Measurements from ENCODE around the gene OR13C8. TPM values are rescaled to one million over a fixed set of nuclear protein-coding genes. Genes with fewer than 3 reads are reported as not detected.
"Not testable (repeated sequence)": the region's sequence is repeated elsewhere in the genome, so short reads cannot be mapped to it uniquely, and the experiment has no call there.

OR13C8 gene
- total RNA-seq, 2 donors from 2014 or later = not detected

GRCh38 chr9:104586496-104587180 is 17.7 kb downstream of the OR13C8 start:
- ATAC-seq = no peak
- H3K9me3 ChIP-seq (ENCODE audit: control insufficient read depth, low read length, poor library complexity, severe bottlenecking) = no peaks in the 10 kb centered on the region
- H3K4me3 Mint-ChIP-seq = no peak overlapping the region
- H3K27ac Mint-ChIP-seq = no peak overlapping the region
- no peak for DNase-seq
- H3K27me3 Mint-ChIP-seq = no peaks in the 10 kb centered on the region
- peaks cover 2% of the 10 kb centered on the region for H3K36me3 Mint-ChIP-seq (ENCODE audit: low read depth)
- H3K4me1 Mint-ChIP-seq = no peaks in the 10 kb centered on the region

- H3K9me3 ChIP-seq (ENCODE audit: control insufficient read depth, low read length, poor library complexity, severe bottlenecking) = no peaks in the 10 kb centered on the region
- no peak overlapping the region for H3K27ac Mint-ChIP-seq
- ATAC-seq (no peak), DNase-seq (no peak)
- H3K4me3 Mint-ChIP-seq = no peak overlapping the region
- H3K4me1 Mint-ChIP-seq = no peaks in the 10 kb centered on the region
- H3K36me3 Mint-ChIP-seq (ENCODE audit: low read depth) = peaks cover 2% of the 10 kb centered on the region
- H3K27me3 Mint-ChIP-seq = no peaks in the 10 kb centered on the region
Measured at GRCh38 chr9:104589626-104590025, 20.7 kb downstream of the OR13C8 start.

- H3K9me3 ChIP-seq (ENCODE audit: control insufficient read depth, low read length, poor library complexity, severe bottlenecking); H3K4me1 Mint-ChIP-seq; H3K27ac Mint-ChIP-seq; H3K4me3 Mint-ChIP-seq; H3K27me3 Mint-ChIP-seq; DNase-seq; ATAC-seq; H3K36me3 Mint-ChIP-seq (ENCODE audit: low read depth): not testable (repeated sequence)
Measured at GRCh38 chr9:104598749-104599148, 29.8 kb downstream of the OR13C8 start.

- not testable (repeated sequence) for H3K4me1 Mint-ChIP-seq; H3K27ac Mint-ChIP-seq; H3K4me3 Mint-ChIP-seq; H3K9me3 ChIP-seq (ENCODE audit: control insufficient read depth, low read length, poor library complexity, severe bottlenecking); ATAC-seq; DNase-seq; H3K27me3 Mint-ChIP-seq; H3K36me3 Mint-ChIP-seq (ENCODE audit: low read depth)
Measured at GRCh38 chr9:104599313-104599712, 30.3 kb downstream of the OR13C8 start, which contains the start of gene OR13C5. TSS of gene OR13C5 (minus strand) at chr9:104599413. CDS start at chr9:104599413, 0 bp downstream.

- no peaks in the 10 kb centered on the region for H3K36me3 Mint-ChIP-seq (ENCODE audit: low read depth)
- ATAC-seq (no peak), DNase-seq (no peak)
- H3K9me3 ChIP-seq (ENCODE audit: control insufficient read depth, low read length, poor library complexity, severe bottlenecking) = no peaks in the 10 kb centered on the region
- no peak overlapping the region for H3K27ac Mint-ChIP-seq
- no peaks in the 10 kb centered on the region for H3K4me1 Mint-ChIP-seq
- H3K27me3 Mint-ChIP-seq = peaks cover 9% of the 10 kb centered on the region
- H3K4me3 Mint-ChIP-seq = no peak overlapping the region
Measured at GRCh38 chr9:104604801-104605200, 35.8 kb downstream of the OR13C8 start.

- not testable (repeated sequence) for DNase-seq; H3K27me3 Mint-ChIP-seq; H3K36me3 Mint-ChIP-seq (ENCODE audit: low read depth); H3K4me3 Mint-ChIP-seq; H3K9me3 ChIP-seq (ENCODE audit: control insufficient read depth, low read length, poor library complexity, severe bottlenecking); ATAC-seq; H3K4me1 Mint-ChIP-seq; H3K27ac Mint-ChIP-seq
Measured at GRCh38 chr9:104605527-104605926, 36.6 kb downstream of the OR13C8 start, which contains the start of gene OR13C2. TSS of gene OR13C2 (minus strand) at chr9:104605627. CDS start at chr9:104605627, 0 bp downstream.

GRCh38 chr9:104606152-104606551 is 37.2 kb downstream of the OR13C8 start:
- peaks cover 9% of the 10 kb centered on the region for H3K27me3 Mint-ChIP-seq
- ATAC-seq (no peak), DNase-seq (no peak)
- H3K9me3 ChIP-seq (ENCODE audit: control insufficient read depth, low read length, poor library complexity, severe bottlenecking) = no peaks in the 10 kb centered on the region
- no peak overlapping the region for H3K27ac Mint-ChIP-seq
- no peaks in the 10 kb centered on the region for H3K4me1 Mint-ChIP-seq
- H3K36me3 Mint-ChIP-seq (ENCODE audit: low read depth) = no peaks in the 10 kb centered on the region
- H3K4me3 Mint-ChIP-seq = no peak overlapping the region

GRCh38 chr9:104608336-104608735 is 39.4 kb downstream of the OR13C8 start:
- DNase-seq (no peak), ATAC-seq (no peak)
- H3K4me1 Mint-ChIP-seq = no peaks in the 10 kb centered on the region
- no peak overlapping the region for H3K4me3 Mint-ChIP-seq
- H3K27me3 Mint-ChIP-seq = peaks cover 5% of the 10 kb centered on the region
- H3K27ac Mint-ChIP-seq = no peak overlapping the region
- H3K9me3 ChIP-seq (ENCODE audit: control insufficient read depth, low read length, poor library complexity, severe bottlenecking) = no peaks in the 10 kb centered on the region
- H3K36me3 Mint-ChIP-seq (ENCODE audit: low read depth) = no peaks in the 10 kb centered on the region

GRCh38 chr9:104611213-104611612 is 42.2 kb downstream of the OR13C8 start:
- no peak overlapping the region for H3K27ac Mint-ChIP-seq
- H3K4me1 Mint-ChIP-seq = no peaks in the 10 kb centered on the region
- ATAC-seq (no peak), DNase-seq (no peak)
- H3K36me3 Mint-ChIP-seq (ENCODE audit: low read depth) = no peaks in the 10 kb centered on the region
- H3K9me3 ChIP-seq (ENCODE audit: control insufficient read depth, low read length, poor library complexity, severe bottlenecking) = no peaks in the 10 kb centered on the region
- H3K27me3 Mint-ChIP-seq = no peaks in the 10 kb centered on the region
- no peak overlapping the region for H3K4me3 Mint-ChIP-seq

GRCh38 chr9:104617418-104617817 is 48.5 kb downstream of the OR13C8 start:
- Mint-ChIP-seq H3K4me3 (no peak overlapping the region), H3K4me1 (no peaks in the 10 kb centered on the region), H3K36me3 (ENCODE audit: low read depth) (no peaks in the 10 kb centered on the region), H3K27me3 (peaks cover 4% of the 10 kb centered on the region), H3K27ac (no peak overlapping the region)
- H3K9me3 ChIP-seq (ENCODE audit: control insufficient read depth, low read length, poor library complexity, severe bottlenecking) = no peaks in the 10 kb centered on the region
- ATAC-seq = no peak
- no peak for DNase-seq

- Mint-ChIP-seq H3K36me3 (ENCODE audit: low read depth) (no peaks in the 10 kb centered on the region), H3K27me3 (peaks cover 4% of the 10 kb centered on the region), H3K4me1 (no peaks in the 10 kb centered on the region), H3K27ac (no peak within 1 kb of the TSS), H3K4me3 (no peak within 1 kb of the TSS)
- H3K9me3 ChIP-seq (ENCODE audit: control insufficient read depth, low read length, poor library complexity, severe bottlenecking) = no peaks in the 10 kb centered on the region
- DNase-seq (no peak), ATAC-seq (no peak)
Measured at GRCh38 chr9:104618104-104618503, 49.1 kb downstream of the OR13C8 start, which contains the start of gene OR13C9. TSS of gene OR13C9 (minus strand) at chr9:104618204. CDS start at chr9:104618204, 0 bp downstream.

Other genes starting within 250 kb of the OR13C8 start
- not detected for gene OR13F1, start 64.9 kb upstream of the OR13C8 start, total RNA-seq
- not detected for gene OR13C4, start 42.0 kb upstream of the OR13C8 start, total RNA-seq
- gene OR13C3, start 32.3 kb upstream of the OR13C8 start, total RNA-seq = not detected
- not detected for gene OR13C5, start 30.2 kb downstream of the OR13C8 start, total RNA-seq
- not detected for gene OR13C2, start 36.5 kb downstream of the OR13C8 start, total RNA-seq
- gene OR13C9, start 49.0 kb downstream of the OR13C8 start, total RNA-seq = not detected
- not detected for gene OR13D1, start 125.3 kb downstream of the OR13C8 start, total RNA-seq
- gene NIPSNAP3A, start 178.5 kb downstream of the OR13C8 start, total RNA-seq = 1 to 10 TPM; 8.3 to 8.8 TPM
- 1 to 10 TPM; 1.1 to 1.5 TPM for gene NIPSNAP3B, start 195.0 kb downstream of the OR13C8 start, total RNA-seq

All from T-helper 17 cell (primary cell).